HG03196 (cell line): ENCODE results near the gene ITGB3BP.
"Not testable (repeated sequence)": the region's sequence is repeated elsewhere in the genome, so short reads cannot be mapped to it uniquely, and the experiment has no call there.

ENCODE experiments used
- ATAC-seq: cut with Tn5 transposase; IDR thresholded peaks from one replicate; pipeline ENCODE4 v1.9.1; 2021; ENCODE audit not compliant: unreplicated experiment

The ITGB3BP gene

DNA sequence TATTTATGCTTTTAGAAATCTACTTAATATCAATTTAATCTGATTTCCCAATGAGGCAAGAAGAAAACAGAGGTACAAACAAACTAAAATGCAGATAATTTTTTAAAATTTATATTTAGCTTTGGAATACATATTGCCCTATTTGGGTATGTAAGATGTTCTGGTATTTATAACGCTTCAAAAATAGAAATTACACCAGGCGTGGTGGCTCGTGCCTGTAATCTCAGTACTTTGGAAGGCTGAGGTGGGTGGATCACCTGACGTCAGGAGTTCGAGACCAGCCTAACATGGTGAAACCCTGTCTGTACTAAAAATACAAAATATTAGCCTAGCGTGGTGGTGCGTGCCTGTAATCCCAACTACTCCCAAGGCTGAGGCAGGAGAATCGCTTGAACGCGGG, 13.3 kb downstream of the ITGB3BP start:
- ATAC-seq = no peak

- ATAC-seq = no peak
Measured at GRCh38 chr1:63506782-63507181, 16.2 kb downstream of the ITGB3BP start.

DNA sequence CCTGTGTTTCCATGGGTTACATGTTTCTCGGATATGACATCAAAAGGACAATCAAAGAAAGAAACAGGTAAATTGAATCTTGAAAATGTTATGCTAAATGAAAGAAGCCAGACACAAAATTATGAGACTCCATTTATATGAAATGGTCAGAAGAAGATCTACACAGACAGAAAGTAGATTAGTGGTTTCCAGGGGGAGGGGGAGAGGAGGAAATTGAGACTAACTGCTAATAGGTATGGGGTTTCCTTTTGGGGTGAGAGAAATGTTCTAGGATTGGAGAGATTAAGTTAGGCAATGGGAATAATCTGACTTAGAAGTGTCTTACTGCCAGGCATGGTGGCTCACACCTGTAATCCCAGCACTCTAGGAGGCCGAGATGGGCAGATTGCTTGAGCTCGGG, 21.8 kb downstream of the ITGB3BP start:
- no peak for ATAC-seq

DNA sequence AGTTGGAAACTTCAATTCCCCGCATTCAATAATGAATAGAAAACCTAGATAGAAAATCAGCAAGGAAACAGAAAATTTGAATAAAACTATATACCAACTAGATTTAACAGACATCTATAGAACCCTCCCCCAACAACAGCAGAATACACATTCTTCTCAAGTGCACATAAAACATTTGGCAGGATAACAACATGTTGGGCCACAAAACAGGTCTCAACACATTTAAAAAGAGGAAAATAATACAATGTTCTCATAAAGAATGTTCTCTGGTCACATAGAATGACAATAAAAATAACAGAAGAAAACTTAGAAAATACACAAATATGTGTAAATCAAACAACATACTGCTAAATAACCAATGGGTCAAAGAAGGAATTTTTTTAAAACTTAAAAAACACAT, 24.9 kb downstream of the ITGB3BP start:
- ATAC-seq = no peak

GRCh38 chr1:63497577-63497976, 25.4 kb downstream of the ITGB3BP start:
- ATAC-seq = no peak

- no peak for ATAC-seq
Measured at GRCh38 chr1:63487336-63488065, 35.5 kb downstream of the ITGB3BP start.

GRCh38 chr1:63486629-63487028, 36.4 kb downstream of the ITGB3BP start:
- no peak for ATAC-seq

- no peak for ATAC-seq
Measured at GRCh38 chr1:63480057-63480456, 43.0 kb downstream of the ITGB3BP start.

- ATAC-seq = no peak
Measured at GRCh38 chr1:63475761-63476160, 47.3 kb downstream of the ITGB3BP start.

DNA sequence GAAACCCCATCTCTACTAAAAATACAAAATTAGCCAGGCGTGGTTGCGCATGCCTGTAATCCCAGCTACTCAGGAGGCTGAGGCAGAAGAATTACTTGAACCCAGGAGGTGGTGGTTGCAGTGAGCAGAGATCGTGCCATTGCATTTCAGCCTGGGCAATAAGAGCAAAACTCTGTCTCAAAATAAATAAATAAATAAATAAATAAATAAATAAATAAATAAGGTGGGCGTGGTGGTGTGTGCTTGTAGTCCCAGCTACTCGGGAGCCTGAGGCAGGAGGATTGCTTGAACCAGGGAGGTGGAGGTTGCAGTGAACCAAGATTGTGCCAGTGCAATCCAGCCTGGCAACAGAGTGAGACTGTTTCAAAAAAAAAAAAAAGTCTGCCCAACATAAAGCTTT, 54.3 kb downstream of the ITGB3BP start:
- ATAC-seq = not testable (repeated sequence)

- no peak for ATAC-seq
Measured at GRCh38 chr1:63466759-63467158, 56.3 kb downstream of the ITGB3BP start.

- ATAC-seq = no peak
Measured at GRCh38 chr1:63466181-63466580, 56.8 kb downstream of the ITGB3BP start.

DNA sequence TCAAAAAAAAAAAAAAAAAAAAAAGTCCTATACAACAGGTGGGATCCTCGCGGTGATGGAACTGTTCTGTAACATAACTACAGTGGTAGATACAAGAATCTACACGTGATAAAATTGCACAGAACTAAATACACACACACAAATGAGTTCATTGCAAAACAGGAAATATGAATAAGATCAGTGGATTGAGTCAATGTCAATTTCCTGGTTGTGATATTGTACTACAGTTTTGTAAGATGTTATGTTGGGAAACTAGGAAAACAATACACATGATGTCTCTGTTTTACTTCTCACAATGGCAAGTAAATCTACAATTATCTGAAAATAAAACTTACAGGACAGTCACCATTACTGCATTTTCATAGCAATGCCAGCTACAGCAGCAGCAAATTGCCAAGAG, 59.8 kb downstream of the ITGB3BP start:
- no peak for ATAC-seq

- no peak for ATAC-seq
Measured at GRCh38 chr1:63461661-63462230, 61.3 kb downstream of the ITGB3BP start.

DNA sequence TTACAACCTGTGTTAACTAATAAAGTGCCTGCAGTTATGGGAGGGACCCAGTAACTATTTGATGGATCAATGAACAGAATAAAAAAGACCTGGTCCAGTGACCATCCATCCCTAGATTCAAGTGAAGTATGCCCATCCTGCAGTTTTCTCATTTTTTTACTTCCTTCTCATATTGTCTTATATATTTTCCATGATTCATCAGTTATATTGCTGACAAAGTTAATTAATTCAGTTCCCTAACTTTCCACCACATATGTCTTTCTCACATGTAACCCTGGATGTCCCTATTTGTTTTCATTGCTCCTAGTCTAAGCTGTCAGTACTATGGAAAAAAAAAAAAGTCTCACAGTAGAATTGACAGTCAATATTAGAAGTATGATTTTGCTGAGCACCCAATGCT, 64.3 kb downstream of the ITGB3BP start:
- no peak for ATAC-seq

DNA sequence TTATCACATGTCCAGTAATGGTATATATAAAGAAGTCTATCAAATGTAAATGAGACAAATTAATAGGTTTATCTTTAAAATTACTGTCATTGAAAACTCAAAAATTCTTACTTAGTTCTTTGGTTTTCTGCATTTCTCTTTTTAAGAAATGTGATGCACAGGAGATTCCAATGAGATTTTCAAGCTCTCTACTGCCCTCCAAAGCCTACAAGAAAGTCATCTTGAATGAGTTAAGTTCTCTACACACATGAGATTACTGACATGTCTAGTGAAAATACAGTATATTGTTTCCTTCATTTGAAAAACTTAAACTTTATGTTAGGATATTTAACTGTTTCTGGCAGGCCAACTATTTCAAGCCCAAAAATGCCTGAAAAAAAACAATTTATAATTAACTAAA, 68.8 kb downstream of the ITGB3BP start:
- ATAC-seq = no peak

GRCh38 chr1:63453232-63453631, 69.8 kb downstream of the ITGB3BP start:
- ATAC-seq = no peak

DNA sequence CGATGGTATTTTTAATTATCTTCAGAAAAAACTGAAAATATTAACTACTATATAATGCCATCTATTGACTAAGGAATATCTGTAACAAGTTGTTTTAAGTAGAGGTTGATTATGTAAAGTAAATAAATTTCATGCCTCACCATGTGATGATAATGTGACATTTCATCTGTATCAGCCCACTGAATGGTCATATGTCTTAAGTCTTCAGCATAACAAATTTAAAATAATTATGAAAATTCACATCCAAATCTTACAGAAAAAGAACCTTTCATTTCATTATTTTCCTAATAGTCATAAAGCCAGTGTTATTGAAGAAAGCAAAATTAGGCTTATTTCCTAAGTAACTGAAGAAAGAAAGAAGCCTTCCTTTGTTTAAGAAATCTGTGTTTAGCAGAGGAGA, 72.6 kb downstream of the ITGB3BP start:
- ATAC-seq = no peak

DNA sequence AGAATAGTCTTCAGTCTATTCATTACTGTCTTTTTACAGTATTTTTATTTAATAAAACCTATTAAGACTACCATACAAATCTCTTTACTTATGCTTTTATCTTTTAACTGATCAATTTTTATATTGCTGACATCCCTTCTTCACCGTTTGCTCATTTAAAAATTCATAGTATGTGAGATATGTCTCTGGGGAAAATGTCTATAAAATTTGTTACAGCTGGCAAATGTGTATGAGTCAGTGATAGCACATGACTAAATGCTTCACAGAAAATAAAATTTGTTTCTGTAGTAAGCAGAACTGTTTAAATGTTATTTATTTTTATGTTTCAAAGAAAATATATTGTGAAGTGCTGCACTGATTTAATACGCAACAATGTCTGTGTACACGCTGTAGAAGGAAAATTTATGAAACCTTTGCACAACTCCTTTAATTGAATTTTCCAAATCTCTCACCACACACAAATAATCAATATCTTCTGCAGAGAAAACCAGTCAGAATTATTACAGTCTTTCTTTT, 74.2 kb downstream of the ITGB3BP start:
- ATAC-seq = no peak

DNA sequence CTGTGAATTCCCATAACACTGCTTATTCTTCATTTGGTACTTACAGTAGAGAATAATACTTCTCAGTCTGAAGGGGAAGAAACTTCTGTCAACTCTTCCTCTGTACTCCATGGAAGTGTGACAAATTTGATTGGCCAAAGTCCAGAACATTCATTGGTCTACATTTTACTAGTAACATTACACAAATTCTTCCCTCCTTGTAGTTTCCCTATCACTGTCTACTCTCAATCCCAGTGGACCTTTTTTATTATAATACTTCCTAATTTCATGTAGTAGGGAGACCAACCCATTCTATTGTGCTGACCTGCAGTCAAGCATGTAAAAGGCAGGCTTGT, 80.9 kb downstream of the ITGB3BP start:
- no peak for ATAC-seq

DNA sequence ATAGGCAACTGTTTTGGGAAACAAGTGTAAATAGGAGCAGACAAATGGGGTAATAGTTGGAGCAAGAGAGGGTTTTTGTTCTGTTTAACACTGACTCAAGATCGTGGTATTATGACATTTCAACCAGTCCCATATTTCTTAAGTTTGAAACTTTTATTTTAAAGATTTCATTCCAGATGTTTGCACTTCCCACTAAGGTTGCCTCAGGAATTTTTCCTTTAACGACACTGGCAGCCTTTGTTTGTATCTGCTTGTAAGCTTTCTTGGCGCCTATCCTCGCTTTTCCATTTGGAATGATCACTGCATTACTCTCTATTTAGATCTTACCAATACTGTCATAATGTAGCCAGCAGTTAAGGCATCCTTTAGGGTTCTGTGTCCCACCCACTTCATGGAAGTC, 87.9 kb downstream of the ITGB3BP start:
- no peak for ATAC-seq

DNA sequence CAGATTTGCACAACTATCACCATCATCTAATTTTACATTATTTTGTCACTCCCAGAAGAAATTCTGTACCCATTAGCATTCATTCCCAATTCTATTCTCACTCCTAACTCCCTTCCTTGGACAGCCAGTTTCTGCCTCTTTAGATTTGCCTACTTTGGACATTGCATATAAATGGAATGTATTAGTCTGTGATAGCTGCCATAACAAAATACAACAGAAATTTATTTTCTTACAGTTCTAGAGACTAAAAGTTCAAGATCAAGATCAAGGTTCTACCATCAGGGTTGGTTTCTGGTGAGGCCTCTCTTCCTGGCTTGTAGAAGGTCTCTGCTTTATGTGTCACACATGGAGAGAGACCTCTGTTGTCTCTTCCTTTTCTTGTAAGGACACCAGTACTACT, 93.7 kb downstream of the ITGB3BP start:
- ATAC-seq = no peak

DNA sequence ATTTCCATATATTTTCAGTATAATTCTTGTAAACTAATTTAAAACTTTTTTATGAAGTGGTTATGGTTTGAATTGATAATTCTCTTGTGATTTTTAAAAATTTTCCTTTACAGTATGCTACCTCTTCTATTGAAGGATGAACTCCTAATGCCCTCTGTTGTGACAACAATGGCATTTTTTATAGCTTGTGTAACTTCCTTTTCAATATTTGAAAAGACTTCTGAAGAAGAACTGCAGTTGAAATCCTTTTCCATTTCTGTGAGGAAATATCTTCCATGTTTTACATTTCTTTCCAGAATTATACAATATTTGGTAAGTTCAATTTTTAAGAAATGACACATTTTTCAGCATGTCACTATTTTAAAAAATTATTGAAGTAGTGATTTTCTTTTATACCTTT, 94.2 kb downstream of the ITGB3BP start:
- no peak for ATAC-seq
